Effector memory CD4-positive, alpha-beta T cell (primary cell): ENCODE results near the gene TERB1.

Experiments used
- DNase-seq, 3 donors: peaks; one replicate each; pipeline ENCODE4 v3.0.0-alpha.2; 2020
- H3K27ac ChIP-seq: 2 replicates; pipeline ENCODE4 v1.7.0; 2013; ENCODE audit warnings: mild to moderate bottlenecking, low read length, moderate library complexity; ENCODE audit not compliant: insufficient read depth, poor library complexity, severe bottlenecking
- H3K27me3 ChIP-seq: replicated peaks from 2 replicates; pipeline ENCODE4 v1.7.0; 2013; ENCODE audit warnings: mild to moderate bottlenecking, low read length; ENCODE audit not compliant: insufficient read depth, control insufficient read depth, poor library complexity, severe bottlenecking
- H3K36me3 ChIP-seq: 2 replicates; pipeline ENCODE4 v1.7.0; 2013; ENCODE audit warnings: mild to moderate bottlenecking, low read length, moderate library complexity; ENCODE audit not compliant: control insufficient read depth, insufficient read depth
- H3K4me1 ChIP-seq: 2 replicates; pipeline ENCODE4 v1.7.0; 2013; ENCODE audit warnings: low read length, mild to moderate bottlenecking; ENCODE audit not compliant: control insufficient read depth, insufficient read depth, poor library complexity, severe bottlenecking
- H3K4me3 ChIP-seq: 2 replicates; pipeline ENCODE4 v1.7.0; 2013; ENCODE audit warnings: low read length, low read depth, mild to moderate bottlenecking; ENCODE audit not compliant: insufficient read depth, poor library complexity, severe bottlenecking
- H3K9me3 ChIP-seq: 2 replicates; pipeline ENCODE4 v1.7.0; 2013; ENCODE audit warnings: mild to moderate bottlenecking, low read length, moderate library complexity; ENCODE audit not compliant: control insufficient read depth
- total RNA-seq, 3 donors: gene quantifications; one replicate each; lab custom pipeline; 2026; lab: John Stamatoyannopoulos, UW

The TERB1 gene, protein sequence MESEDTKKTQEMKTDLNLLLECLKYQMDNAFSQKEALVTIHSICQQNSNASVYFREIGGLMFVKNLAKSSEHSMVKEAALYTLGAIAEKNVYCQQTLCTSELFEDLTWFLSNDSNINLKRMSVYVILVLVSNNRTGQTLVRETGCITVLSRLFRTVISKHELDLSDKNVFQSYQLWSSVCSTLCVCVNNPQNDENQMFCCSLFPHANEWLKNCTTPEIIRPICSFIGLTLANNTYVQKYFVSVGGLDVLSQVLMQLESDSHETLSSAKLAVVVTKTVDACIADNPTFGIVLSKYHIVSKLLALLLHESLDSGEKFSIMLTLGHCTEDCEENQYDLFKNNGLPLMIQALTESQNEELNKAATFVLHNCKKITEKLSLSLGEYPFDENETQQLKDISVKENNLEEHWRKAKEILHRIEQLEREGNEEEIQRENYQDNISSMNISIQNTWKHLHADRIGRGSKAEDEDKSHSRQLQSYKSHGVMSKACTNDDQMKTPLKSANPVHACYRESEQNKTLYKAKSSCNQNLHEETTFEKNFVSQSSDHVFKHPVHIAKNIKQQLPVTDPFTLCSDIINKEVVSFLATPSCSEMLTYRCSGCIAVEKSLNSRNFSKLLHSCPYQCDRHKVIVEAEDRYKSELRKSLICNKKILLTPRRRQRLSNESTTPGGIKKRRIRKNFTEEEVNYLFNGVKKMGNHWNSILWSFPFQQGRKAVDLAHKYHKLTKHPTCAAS
- total RNA-seq = 0 to 0.35 (median 0.17) reads per million in 3 donors

GRCh38 chr16:66801320-66802105, at the start of gene TERB1:
TERB1 (minus strand) TSS chr16:66801584; CDS start chr16:66796798, 4,786 bp downstream.
- Histone ChIP-seq H3K27ac (no peak within 1 kb of the TSS), H3K36me3 (peaks cover 42% of the 10 kb centered on the region), H3K27me3 (no peaks in the 10 kb centered on the region), H3K9me3 (no peaks in the 10 kb centered on the region), H3K4me1 (no peaks in the 10 kb centered on the region), H3K4me3 (no peak within 1 kb of the TSS)
- no peak for DNase-seq

DNA sequence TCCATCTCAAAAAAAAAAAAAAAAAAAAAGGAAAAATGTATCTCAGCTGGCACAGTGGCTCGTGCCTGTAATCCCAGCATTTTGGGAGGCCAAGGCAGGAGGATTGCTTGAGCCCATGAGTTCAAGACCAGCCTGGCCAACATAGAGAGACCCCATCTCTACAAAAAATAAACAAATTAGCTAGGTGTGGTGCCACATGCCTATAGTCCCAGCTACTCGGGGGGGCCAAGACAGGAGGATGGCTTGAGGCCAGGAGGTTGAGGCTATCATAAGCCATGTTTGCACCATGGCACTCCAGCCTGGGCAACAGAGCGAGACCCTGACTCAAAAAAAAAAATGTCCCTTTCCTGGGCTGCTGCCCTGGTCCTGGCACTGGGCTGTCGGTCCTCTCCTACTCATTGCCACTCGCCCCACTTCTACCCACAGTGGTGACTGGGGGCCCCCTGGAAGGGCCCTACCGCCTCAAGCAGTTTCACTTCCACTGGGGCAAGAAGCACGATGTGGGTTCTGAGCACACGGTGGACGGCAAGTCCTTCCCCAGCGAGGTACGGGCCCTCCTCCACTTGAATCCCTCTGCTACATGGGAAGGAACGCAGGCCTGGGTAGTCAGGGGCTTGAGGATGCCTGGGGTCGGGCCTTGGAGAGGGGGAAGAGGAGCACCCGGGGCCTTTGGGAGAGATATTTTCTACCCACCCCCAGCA, 48.9 kb upstream of the TERB1 start:
- no peaks in the 10 kb centered on the region for H3K4me1 ChIP-seq
- H3K9me3 ChIP-seq = no peaks in the 10 kb centered on the region
- H3K27ac ChIP-seq = no peak overlapping the region
- H3K36me3 ChIP-seq = no peaks in the 10 kb centered on the region
- no peak overlapping the region for H3K4me3 ChIP-seq
- peaks cover 3% of the 10 kb centered on the region for H3K27me3 ChIP-seq
- DNase-seq = no peak

DNA sequence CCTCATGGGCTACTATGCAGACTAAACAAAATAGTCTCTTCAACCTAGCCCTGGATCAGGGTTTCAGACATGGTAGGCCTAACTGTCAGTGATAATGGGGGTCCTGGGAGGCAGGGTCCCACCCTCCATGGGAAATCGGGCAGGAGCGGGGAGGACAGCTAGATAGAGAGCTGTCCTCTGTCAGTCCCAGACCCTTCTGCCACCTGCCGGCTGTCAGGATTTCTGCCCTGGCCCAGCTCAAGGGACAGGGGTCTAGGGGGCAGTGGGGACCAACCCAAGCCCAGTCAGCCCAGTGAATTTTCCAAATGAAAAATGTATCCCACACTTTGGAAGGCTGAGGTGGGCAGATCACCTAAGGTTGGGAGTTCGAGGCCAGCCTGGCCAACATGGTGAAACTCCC, 48.2 kb upstream of the TERB1 start:
- Histone ChIP-seq H3K36me3 (no peaks in the 10 kb centered on the region), H3K27me3 (peaks cover 3% of the 10 kb centered on the region), H3K4me3 (no peak overlapping the region), H3K27ac (no peak overlapping the region), H3K4me1 (peaks cover 6% of the 10 kb centered on the region), H3K9me3 (no peaks in the 10 kb centered on the region)
- no peak for DNase-seq

GRCh38 chr16:66849021-66849420, 47.6 kb upstream of the TERB1 start:
- Histone ChIP-seq H3K27ac (no peak overlapping the region), H3K36me3 (no peaks in the 10 kb centered on the region), H3K4me1 (peaks cover 10% of the 10 kb centered on the region), H3K4me3 (no peak overlapping the region), H3K27me3 (peaks cover 3% of the 10 kb centered on the region), H3K9me3 (no peaks in the 10 kb centered on the region)
- no peak for DNase-seq

DNA sequence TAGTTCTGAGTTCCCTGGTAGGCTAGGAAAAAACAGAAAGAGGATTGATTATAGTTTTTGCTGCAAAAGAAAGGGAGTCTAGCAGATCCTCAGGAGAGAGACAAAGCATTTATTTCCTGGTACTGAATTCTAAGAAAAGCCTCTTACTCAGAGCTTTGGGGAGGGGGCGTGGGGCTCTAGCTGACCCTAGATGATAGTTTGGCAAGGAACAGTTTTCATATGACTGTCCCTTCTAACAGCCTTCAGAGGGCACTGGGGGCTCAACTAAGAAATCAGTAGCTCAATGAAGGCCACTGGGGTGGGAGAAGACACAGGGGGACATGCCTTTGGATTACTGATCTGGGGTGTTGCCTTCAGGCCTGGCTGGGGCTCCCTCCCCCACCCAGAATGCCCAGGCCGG, 46.8 kb upstream of the TERB1 start:
- no peaks in the 10 kb centered on the region for H3K9me3 ChIP-seq
- H3K27ac ChIP-seq = no peak overlapping the region
- no peak for DNase-seq
- H3K4me3 ChIP-seq = no peak overlapping the region
- H3K27me3 ChIP-seq = peaks cover 3% of the 10 kb centered on the region
- H3K36me3 ChIP-seq = no peaks in the 10 kb centered on the region
- peaks cover 10% of the 10 kb centered on the region for H3K4me1 ChIP-seq

DNA sequence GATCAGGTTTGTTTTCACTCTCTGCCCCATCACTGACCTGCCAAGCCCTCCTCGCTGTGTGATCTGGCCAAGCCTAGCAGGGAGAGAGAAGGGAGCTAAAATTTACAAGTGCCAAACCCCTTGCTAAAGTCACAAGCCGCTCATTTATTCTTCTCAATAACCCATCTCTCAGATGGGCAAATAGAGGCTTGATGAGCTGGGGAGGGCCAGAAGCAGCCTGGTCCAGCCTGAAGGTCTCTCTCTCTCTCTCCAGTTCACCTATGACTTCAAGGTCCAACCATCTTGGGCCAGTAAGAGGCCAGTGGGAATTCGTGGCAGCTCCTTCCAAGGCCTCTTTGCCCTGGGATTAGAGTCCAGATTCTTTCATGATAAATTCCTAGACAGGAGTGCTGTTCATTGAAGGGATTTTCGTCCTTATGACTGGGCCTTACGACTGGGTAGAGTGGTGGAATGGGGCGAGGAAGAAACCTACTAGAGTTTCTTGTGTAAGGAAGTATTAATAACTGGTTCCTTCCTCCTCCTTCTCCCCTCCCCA, 46.2 kb upstream of the TERB1 start:
- no peak overlapping the region for H3K27ac ChIP-seq
- H3K9me3 ChIP-seq = no peaks in the 10 kb centered on the region
- no peak for DNase-seq
- no peak overlapping the region for H3K4me3 ChIP-seq
- H3K4me1 ChIP-seq = peaks cover 10% of the 10 kb centered on the region
- H3K27me3 ChIP-seq = peaks cover 3% of the 10 kb centered on the region
- H3K36me3 ChIP-seq = no peaks in the 10 kb centered on the region

GRCh38 chr16:66846831-66847230, 45.4 kb upstream of the TERB1 start:
- H3K4me1 ChIP-seq = peaks cover 10% of the 10 kb centered on the region
- peaks cover 3% of the 10 kb centered on the region for H3K27me3 ChIP-seq
- H3K9me3 ChIP-seq = no peaks in the 10 kb centered on the region
- H3K4me3 ChIP-seq = no peak overlapping the region
- no peaks in the 10 kb centered on the region for H3K36me3 ChIP-seq
- no peak overlapping the region for H3K27ac ChIP-seq
- DNase-seq = no peak

DNA sequence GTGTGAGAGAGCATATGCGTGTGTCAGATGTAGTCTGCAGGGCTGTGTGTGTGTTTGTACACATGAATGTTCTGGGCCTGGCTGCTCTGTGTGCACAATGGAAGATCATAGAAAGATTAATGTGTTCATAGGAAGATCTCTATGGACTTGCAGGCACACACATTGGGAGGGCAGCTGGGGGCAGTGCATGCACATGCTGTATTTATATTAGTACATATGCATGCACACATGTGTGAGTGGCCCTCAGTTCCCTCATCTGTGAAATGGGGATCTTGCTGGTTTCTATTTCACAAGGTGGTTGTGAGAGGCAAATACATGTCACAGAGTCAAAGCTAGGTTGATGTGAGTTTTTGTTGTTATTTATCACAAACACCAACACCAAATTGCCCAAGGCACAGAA, 44.9 kb upstream of the TERB1 start:
- no peak overlapping the region for H3K4me3 ChIP-seq
- no peak overlapping the region for H3K27ac ChIP-seq
- H3K9me3 ChIP-seq = no peaks in the 10 kb centered on the region
- DNase-seq = no peak
- H3K27me3 ChIP-seq = peaks cover 3% of the 10 kb centered on the region
- peaks cover 10% of the 10 kb centered on the region for H3K4me1 ChIP-seq
- no peaks in the 10 kb centered on the region for H3K36me3 ChIP-seq

- H3K4me1 ChIP-seq = peaks cover 10% of the 10 kb centered on the region
- no peaks in the 10 kb centered on the region for H3K36me3 ChIP-seq
- H3K27ac ChIP-seq = no peak overlapping the region
- H3K9me3 ChIP-seq = no peaks in the 10 kb centered on the region
- H3K27me3 ChIP-seq = peaks cover 3% of the 10 kb centered on the region
- no peak for DNase-seq
- no peak overlapping the region for H3K4me3 ChIP-seq
Measured at GRCh38 chr16:66845791-66846221, 44.4 kb upstream of the TERB1 start.
